K562 (cell line): ENCODE data around the gene CMPK1.

Source experiments
- EHMT2 ChIP-seq: fragments of 450-650 bp; IDR thresholded peaks from 2 replicates; pipeline ENCODE4 v1.6.1; 2018; ENCODE audit warnings: antibody characterized with exemption
- FOXM1 ChIP-seq, 2 experiments: fragments of 450-650 bp in 1 of 2; sonication (generic) in 1 of 2; formaldehyde crosslinking in 1 of 2; IDR thresholded peaks; 2 replicates each; pipeline versions ENCODE4 v1.6.1 to v1.9.0; 2017 to 2022; ENCODE audit warnings: low read depth in 2 of 2, mild to moderate bottlenecking in 2 of 2, missing genetic modification reagents in 1 of 2, moderate library complexity in 1 of 2
- MAFK ChIP-seq: IDR thresholded peaks from 2 replicates; pipeline ENCODE4 v1.6.1; 2011; ENCODE audit warnings: low read length, improper control_type of control experiment
- RCOR1 ChIP-seq, 2 experiments: IDR thresholded peaks; 2 replicates each; pipeline ENCODE4 v1.6.1; 2012; ENCODE audit warnings: low read depth in 2 of 2, low read length in 2 of 2, borderline replicate concordance in 1 of 2, improper control_type of control experiment in 1 of 2
- RERE ChIP-seq: sonication (generic); formaldehyde crosslinking; IDR thresholded peaks from 2 replicates; pipeline ENCODE4 v1.8.0; 2023; ENCODE audit warnings: missing genetic modification reagents, mild to moderate bottlenecking, borderline replicate concordance
- RFX1 ChIP-seq: fragments of 450-650 bp; IDR thresholded peaks from 2 replicates; pipeline ENCODE4 v1.6.1; 2016; ENCODE audit warnings: mild to moderate bottlenecking, moderate library complexity
- SP1 ChIP-seq: sonication (generic); formaldehyde crosslinking; IDR thresholded peaks from 2 replicates; pipeline ENCODE4 v1.8.1; 2022; ENCODE audit warnings: mild to moderate bottlenecking, missing genetic modification reagents
- SREBF2 ChIP-seq: sonication (generic); formaldehyde crosslinking; IDR thresholded peaks from 2 replicates; pipeline ENCODE4 v1.4.0; 2020; ENCODE audit warnings: mild to moderate bottlenecking, missing genetic modification reagents
- TSHZ1 ChIP-seq: fragments of 250-450 bp; sonication (Bioruptor Pico); IDR thresholded peaks from 2 replicates; pipeline ENCODE4 v1.4.0; 2020; ENCODE audit warnings: mild to moderate bottlenecking, moderate library complexity

GRCh38 chr1:47380699-47381098 lies 47.1 kb downstream of the CMPK1 start:
- TF ChIP-seq EHMT2: no peak
- TF ChIP-seq RFX1: no peak
- TF ChIP-seq FOXM1 (IDR thresholded peaks at IDR 0.05; ENCODE audit: low read depth): no peak
- TF ChIP-seq FOXM1 (CRISPR knock-in tag; IDR thresholded peaks at IDR 0.05; ENCODE audit: low read depth): no peak
- TF ChIP-seq SP1 (CRISPR knock-in tag): no peak
- no peak for TF ChIP-seq SREBF2 (CRISPR knock-in tag)
- no peak for TF ChIP-seq RCOR1 (IDR thresholded peaks at IDR 0.05; ENCODE audit: borderline replicate concordance in 1 of 2, low read depth in 2 of 2, low read length in 2 of 2)
- TF ChIP-seq TSHZ1 (CRISPR knock-in tag): no peak
- no peak for TF ChIP-seq RERE
- TF ChIP-seq MAFK: no peak
